GM12878 (cell line): Measurements from ENCODE around the gene TLR9. TPM values are rescaled to one million over a fixed set of nuclear protein-coding genes. Genes with fewer than 3 reads are reported as not detected.

Experiments
- ATAC-seq: fragments of 200-7000 bp; cut with Tn5 transposase; 3 replicates; pipeline ENCODE4 v1.9.1; 2020; ENCODE audit warnings: mild to moderate bottlenecking, moderate library complexity
- BruUV-seq: library from RNA; stranded (reverse); fragments of 400-500 nt; replicated peaks from 2 replicates; lab custom pipeline; 2021; lab: Mats Ljungman, UMichigan
- CTCF ChIA-PET: fragments of 300-600 bp; sonication (Branson Sonifier 250); formaldehyde crosslinking; extraction: SDS; loops from one replicate; lab custom pipeline; 2021; ENCODE audit warnings: inconsistent platforms; lab: Yijun Ruan, JAX
- POLR2A ChIA-PET: fragments of 350-600 bp; formaldehyde crosslinking; extraction: SDS; loops from one replicate; lab custom pipeline; 2021; ENCODE audit warnings: inconsistent platforms; lab: Charles Lee
- RAD21 ChIA-PET: fragments of 300-600 bp; sonication (Branson Sonifier 250); formaldehyde crosslinking; loops from one replicate; lab custom pipeline; 2023; ENCODE audit warnings: antibody characterized with exemption; ENCODE audit not compliant: unreplicated experiment; lab: Charles Lee
- SMC1A ChIA-PET: fragments of 300-600 bp; sonication (Branson Sonifier 250); formaldehyde crosslinking; loops from one replicate; lab custom pipeline; 2023; ENCODE audit not compliant: unreplicated experiment, uncharacterized antibody; lab: Charles Lee
- DNase-seq: peaks from one replicate; pipeline ENCODE4 v3.0.0-alpha.2; 2011; ENCODE audit warnings: low read depth, low spot score
- FAIRE-seq: peaks from 3 replicates; lab custom pipeline; 2011; peaks lifted over from hg19 to GRCh38; lab: Jason Lieb, UNC
- H2AFZ ChIP-seq: 2 replicates; pipeline ENCODE4 v1.6.0; 2011; ENCODE audit warnings: low read depth, low read length, control low read depth; ENCODE audit not compliant: control insufficient read depth
- H3K27ac ChIP-seq: 2 replicates; pipeline ENCODE4 v1.5.1; 2011; ENCODE audit warnings: control low read depth; ENCODE audit not compliant: control insufficient read depth, insufficient read depth
- H3K27me3 ChIP-seq, 2 experiments: replicated peaks in 1 of 2; 2 replicates each; pipeline versions ENCODE4 v1.6.0 to v1.6.1; 2011; ENCODE audit warnings: low read length in 1 of 2; ENCODE audit not compliant: control insufficient read depth in 2 of 2, insufficient read depth in 2 of 2
- H3K36me3 ChIP-seq, 2 experiments: 2 replicates each; pipeline ENCODE4 v1.5.1; 2011; ENCODE audit warnings: low read length in 1 of 2; ENCODE audit not compliant: control insufficient read depth in 2 of 2, insufficient read depth in 2 of 2
- H3K4me1 ChIP-seq: 2 replicates; pipeline ENCODE4 v1.6.1; 2011; ENCODE audit warnings: mild to moderate bottlenecking, low read length, moderate library complexity, mixed read lengths; ENCODE audit not compliant: control insufficient read depth, insufficient read depth
- H3K4me2 ChIP-seq: 2 replicates; pipeline ENCODE4 v1.6.0; 2011; ENCODE audit warnings: control low read depth; ENCODE audit not compliant: control insufficient read depth, insufficient read depth
- H3K4me3 ChIP-seq: fragments of 200-600 bp; sonication (generic); 2 replicates; pipeline ENCODE4 v1.5.1; 2016
- H3K79me2 ChIP-seq: 2 replicates; pipeline ENCODE4 v1.6.0; 2011; ENCODE audit warnings: low read length; ENCODE audit not compliant: control insufficient read depth, insufficient read depth
- H3K9ac ChIP-seq: 2 replicates; pipeline ENCODE4 v1.8.0; 2011; ENCODE audit warnings: low read length, control low read depth, mixed read lengths; ENCODE audit not compliant: control insufficient read depth, insufficient read depth
- H3K9me3 ChIP-seq: replicated peaks from 3 replicates; pipeline ENCODE4 v1.5.1; 2011; ENCODE audit warnings: mild to moderate bottlenecking, low read length; ENCODE audit not compliant: control insufficient read depth, insufficient read depth
- H4K20me1 ChIP-seq: 2 replicates; pipeline ENCODE4 v1.6.0; 2011; ENCODE audit not compliant: control insufficient read depth, insufficient read depth
- CBFB ChIP-seq: IDR thresholded peaks from 2 replicates; pipeline ENCODE4 v1.6.1; 2016; ENCODE audit warnings: antibody characterized with exemption, low read depth
- CHD1 ChIP-seq: IDR thresholded peaks from 2 replicates; pipeline ENCODE4 v1.6.1; 2012; ENCODE audit warnings: low read depth, low read length, improper control_type of control experiment
- ETV6 ChIP-seq, 2 experiments: fragments of 450-650 bp in 1 of 2; IDR thresholded peaks in 1 of 2; conservative IDR thresholded peaks in 1 of 2; 2 replicates each; pipeline ENCODE4 v1.6.1; 2014; ENCODE audit warnings: antibody characterized with exemption in 1 of 2, borderline replicate concordance in 1 of 2, low read depth in 1 of 2, mild to moderate bottlenecking in 1 of 2, moderate library complexity in 1 of 2
- GABPA ChIP-seq: IDR thresholded peaks from 2 replicates; pipeline ENCODE4 v1.6.1; 2014; ENCODE audit warnings: antibody characterized with exemption, low read depth, mild to moderate bottlenecking, inconsistent platforms
- GATAD2B ChIP-seq: fragments of 450-650 bp; conservative IDR thresholded peaks from 2 replicates; pipeline ENCODE4 v1.6.1; 2017; ENCODE audit warnings: low read depth, mild to moderate bottlenecking, moderate library complexity
- KLF5 ChIP-seq: fragments of 450-650 bp; IDR thresholded peaks from 2 replicates; pipeline ENCODE4 v1.6.1; 2014; ENCODE audit warnings: mild to moderate bottlenecking; ENCODE audit not compliant: partially characterized antibody
- NR2F1 ChIP-seq: fragments of 450-650 bp; conservative IDR thresholded peaks from 2 replicates; pipeline ENCODE4 v1.6.1; 2017; ENCODE audit warnings: mild to moderate bottlenecking
- PAX8 ChIP-seq: fragments of 450-650 bp; IDR thresholded peaks from 2 replicates; pipeline ENCODE4 v1.6.1; 2017; ENCODE audit warnings: mild to moderate bottlenecking, moderate library complexity
- POLR2AphosphoS2 ChIP-seq: IDR thresholded peaks from 2 replicates; pipeline ENCODE4 v1.6.1; 2011; ENCODE audit warnings: low read depth, mild to moderate bottlenecking, low read length, improper control_type of control experiment, moderate library complexity
- STAT3 ChIP-seq: IDR thresholded peaks from 2 replicates; pipeline ENCODE4 v1.6.1; 2011; ENCODE audit warnings: low read depth, low read length, improper control_type of control experiment
- TBL1XR1 ChIP-seq: IDR thresholded peaks from 2 replicates; pipeline ENCODE4 v1.6.1; 2012; ENCODE audit warnings: low read depth, low read length, improper control_type of control experiment
- YY1 ChIP-seq: IDR thresholded peaks from 2 replicates; pipeline ENCODE4 v1.6.1; 2011; ENCODE audit warnings: low read depth, mild to moderate bottlenecking, low read length
- WGBS: methylation state at CpG from one replicate; pipeline ENCODE4 v1.1.6; 2016; ENCODE audit warnings: low lambda C conversion rate; ENCODE audit not compliant: insufficient replicate concordance, insufficient coverage; ENCODE audit errors: missing lambda C conversion rate; 5-methylcytosine and 5-hydroxymethylcytosine counted together
- in situ Hi-C: fragments of 300-500 bp; cut with MboI; formaldehyde crosslinking; loops from 9 replicates; pipeline ENCODE4 v1.14.3; 2018; ENCODE audit warnings: mixed read lengths
- intact Hi-C: fragments of 100-400 bp; cut with micrococcal nuclease; formaldehyde crosslinking; loops from one replicate; pipeline ENCODE4 v1.14.2; 2022; ENCODE audit not compliant: unreplicated experiment
- polyA plus RNA-seq, 11 experiments: library from polyadenylated mRNA; depleted of rRNA in 4 of 11; unstranded in 6 of 11; stranded (reverse) in 5 of 11; fragments of >200 nt; fragmentation: Nextera tagmentation in 4 of 11; fragmentation: Illumina TruSeq in 1 of 11; extraction: Ambion mirVana in 4 of 11; extraction: Trizol in 1 of 11; gene quantifications; 1 replicate in 1 of 11; 2 replicates in 10 of 11; pipeline versions ENCODE4 v1.2.1 to v1.2.3, GENCODE V29; 2011 to 2016; ENCODE audit warnings: inconsistent platforms in 2 of 11, missing spikeins in 2 of 11, low read depth in 1 of 11
- total RNA-seq, 4 experiments: library from RNA; depleted of rRNA in 3 of 4; stranded (reverse); fragments of >200 nt in 3 of 4; fragmentation: Illumina TruSeq in 1 of 4; extraction: Trizol in 1 of 4; gene quantifications; 2 replicates each; pipeline versions ENCODE4 v1.2.1 to v1.2.3, GENCODE V29; 2013 to 2021
- TF ChIP-seq, protein P1 (sequence below): IDR thresholded peaks from 2 replicates; pipeline ENCODE4 v1.6.1; 2012; ENCODE audit warnings: improper control_type of control experiment, low read depth, low read length; ENCODE audit not compliant: insufficient replicate concordance
- TF ChIP-seq, protein P2 (sequence below): IDR thresholded peaks from 2 replicates; pipeline ENCODE4 v1.6.1; 2011; ENCODE audit warnings: mild to moderate bottlenecking, low read depth, low read length, moderate library complexity; ENCODE audit not compliant: insufficient replicate concordance
- TF ChIP-seq, protein P3 (sequence below): IDR thresholded peaks from 2 replicates; pipeline ENCODE4 v1.6.1; 2011; ENCODE audit warnings: borderline replicate concordance, low read depth, mild to moderate bottlenecking, moderate library complexity, low read length; ENCODE audit not compliant: insufficient read depth, poor library complexity, severe bottlenecking

TLR9 gene
- total and polyA plus RNA-seq, 10 of the 15 experiments (the other 5 are each of a cell fraction or from before 2014, with no cell fraction given): 0.10 to 4.8 (median 0.53) TPM; not detected in 1

DNA sequence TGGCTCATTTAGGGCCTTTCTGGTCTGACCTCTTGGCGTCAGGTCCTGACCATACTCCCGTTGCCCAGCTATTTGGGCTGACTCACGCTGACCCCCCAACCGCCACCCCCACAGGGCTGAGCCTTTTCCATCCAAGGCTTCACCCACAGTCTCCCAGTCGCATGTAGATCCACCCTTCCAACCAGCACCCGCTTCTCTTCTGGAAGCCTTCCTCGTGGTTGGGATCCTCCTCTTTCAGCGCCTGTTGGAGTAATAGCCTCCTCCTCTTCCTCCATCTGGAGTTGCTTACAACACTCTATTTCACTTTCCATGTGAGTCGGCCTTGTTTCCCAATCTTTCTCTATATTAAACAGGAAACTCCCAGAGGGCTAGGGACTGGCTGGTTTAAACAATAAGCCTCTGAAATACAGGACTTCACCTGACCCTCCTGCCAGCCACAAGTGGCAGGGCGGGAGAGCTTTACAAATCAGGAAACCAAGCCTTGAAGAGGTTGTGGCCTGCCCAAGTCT is 29.6 kb downstream of the TLR9 start:
- ATAC-seq: no peak
- FAIRE-seq: no peak
- ChIA-PET RAD21 (no interaction called here), CTCF (interaction anchor here (1.1 kb wide), 1 partner anchor 9 kb away, joined by 3 read pairs; no protein-coding TSS in a partner anchor), SMC1A (interaction anchor here (1.0 to 1.6 kb wide), 3 partner anchors 10 to 25 kb away, joined by 3 to 5 read pairs (median 3); no protein-coding TSS in a partner anchor), POLR2A (interaction anchor here (1.1 to 1.2 kb wide), 2 partner anchors 9 to 42 kb away, joined by 4 read pairs; partner anchors contain the start of gene POC1A)
- Histone ChIP-seq H3K4me2 (no peak overlapping the region), H3K4me1 (peaks cover 25% of the 10 kb centered on the region), H3K9ac (no peak overlapping the region), H3K4me3 (no peak overlapping the region), H4K20me1 (no peaks in the 10 kb centered on the region), H3K9me3 (no peaks in the 10 kb centered on the region), H3K79me2 (peaks cover 19% of the 10 kb centered on the region), H3K36me3 (0 out of 4 replicates have a peak, but pooled peaks cover 0 to 4% of the 10 kb centered on the region in 2 experiments), H3K27me3 (no peaks in the 10 kb centered on the region), H3K27ac (no peak overlapping the region), H2AFZ (no peak overlapping the region)
- WGBS: 51% methylated on average over 10 of the region's 10 CpGs
- in situ Hi-C loops (no loop called here), intact Hi-C loops (no loop called here)
- no TSS peak for BruUV-seq
- no peak for DNase-seq
- TF ChIP-seq POLR2AphosphoS2 (no peak), CBFB (no peak), TBL1XR1 (no peak), NR2F1 (peak; percentile 87), KLF5 (no peak), GABPA (no peak), STAT3 (no peak), PAX8 (no peak), GATAD2B (no peak), YY1 (no peak), ETV6 (conservative IDR thresholded peaks at IDR 0.05 in 1 of 2, IDR thresholded peaks at IDR 0.05 in 1 of 2; ENCODE audit: borderline replicate concordance in 1 of 2, low read depth in 1 of 2) (no peak), CHD1 (no peak)
- TF ChIP-seq, protein P1, sequence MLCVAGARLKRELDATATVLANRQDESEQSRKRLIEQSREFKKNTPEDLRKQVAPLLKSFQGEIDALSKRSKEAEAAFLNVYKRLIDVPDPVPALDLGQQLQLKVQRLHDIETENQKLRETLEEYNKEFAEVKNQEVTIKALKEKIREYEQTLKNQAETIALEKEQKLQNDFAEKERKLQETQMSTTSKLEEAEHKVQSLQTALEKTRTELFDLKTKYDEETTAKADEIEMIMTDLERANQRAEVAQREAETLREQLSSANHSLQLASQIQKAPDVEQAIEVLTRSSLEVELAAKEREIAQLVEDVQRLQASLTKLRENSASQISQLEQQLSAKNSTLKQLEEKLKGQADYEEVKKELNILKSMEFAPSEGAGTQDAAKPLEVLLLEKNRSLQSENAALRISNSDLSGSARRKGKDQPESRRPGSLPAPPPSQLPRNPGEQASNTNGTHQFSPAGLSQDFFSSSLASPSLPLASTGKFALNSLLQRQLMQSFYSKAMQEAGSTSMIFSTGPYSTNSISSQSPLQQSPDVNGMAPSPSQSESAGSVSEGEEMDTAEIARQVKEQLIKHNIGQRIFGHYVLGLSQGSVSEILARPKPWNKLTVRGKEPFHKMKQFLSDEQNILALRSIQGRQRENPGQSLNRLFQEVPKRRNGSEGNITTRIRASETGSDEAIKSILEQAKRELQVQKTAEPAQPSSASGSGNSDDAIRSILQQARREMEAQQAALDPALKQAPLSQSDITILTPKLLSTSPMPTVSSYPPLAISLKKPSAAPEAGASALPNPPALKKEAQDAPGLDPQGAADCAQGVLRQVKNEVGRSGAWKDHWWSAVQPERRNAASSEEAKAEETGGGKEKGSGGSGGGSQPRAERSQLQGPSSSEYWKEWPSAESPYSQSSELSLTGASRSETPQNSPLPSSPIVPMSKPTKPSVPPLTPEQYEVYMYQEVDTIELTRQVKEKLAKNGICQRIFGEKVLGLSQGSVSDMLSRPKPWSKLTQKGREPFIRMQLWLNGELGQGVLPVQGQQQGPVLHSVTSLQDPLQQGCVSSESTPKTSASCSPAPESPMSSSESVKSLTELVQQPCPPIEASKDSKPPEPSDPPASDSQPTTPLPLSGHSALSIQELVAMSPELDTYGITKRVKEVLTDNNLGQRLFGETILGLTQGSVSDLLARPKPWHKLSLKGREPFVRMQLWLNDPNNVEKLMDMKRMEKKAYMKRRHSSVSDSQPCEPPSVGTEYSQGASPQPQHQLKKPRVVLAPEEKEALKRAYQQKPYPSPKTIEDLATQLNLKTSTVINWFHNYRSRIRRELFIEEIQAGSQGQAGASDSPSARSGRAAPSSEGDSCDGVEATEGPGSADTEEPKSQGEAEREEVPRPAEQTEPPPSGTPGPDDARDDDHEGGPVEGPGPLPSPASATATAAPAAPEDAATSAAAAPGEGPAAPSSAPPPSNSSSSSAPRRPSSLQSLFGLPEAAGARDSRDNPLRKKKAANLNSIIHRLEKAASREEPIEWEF: no peak
- TF ChIP-seq, protein P2, sequence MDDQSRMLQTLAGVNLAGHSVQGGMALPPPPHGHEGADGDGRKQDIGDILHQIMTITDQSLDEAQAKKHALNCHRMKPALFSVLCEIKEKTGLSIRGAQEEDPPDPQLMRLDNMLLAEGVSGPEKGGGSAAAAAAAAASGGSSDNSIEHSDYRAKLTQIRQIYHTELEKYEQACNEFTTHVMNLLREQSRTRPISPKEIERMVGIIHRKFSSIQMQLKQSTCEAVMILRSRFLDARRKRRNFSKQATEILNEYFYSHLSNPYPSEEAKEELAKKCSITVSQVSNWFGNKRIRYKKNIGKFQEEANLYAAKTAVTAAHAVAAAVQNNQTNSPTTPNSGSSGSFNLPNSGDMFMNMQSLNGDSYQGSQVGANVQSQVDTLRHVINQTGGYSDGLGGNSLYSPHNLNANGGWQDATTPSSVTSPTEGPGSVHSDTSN: no peak
- TF ChIP-seq, protein P3, sequence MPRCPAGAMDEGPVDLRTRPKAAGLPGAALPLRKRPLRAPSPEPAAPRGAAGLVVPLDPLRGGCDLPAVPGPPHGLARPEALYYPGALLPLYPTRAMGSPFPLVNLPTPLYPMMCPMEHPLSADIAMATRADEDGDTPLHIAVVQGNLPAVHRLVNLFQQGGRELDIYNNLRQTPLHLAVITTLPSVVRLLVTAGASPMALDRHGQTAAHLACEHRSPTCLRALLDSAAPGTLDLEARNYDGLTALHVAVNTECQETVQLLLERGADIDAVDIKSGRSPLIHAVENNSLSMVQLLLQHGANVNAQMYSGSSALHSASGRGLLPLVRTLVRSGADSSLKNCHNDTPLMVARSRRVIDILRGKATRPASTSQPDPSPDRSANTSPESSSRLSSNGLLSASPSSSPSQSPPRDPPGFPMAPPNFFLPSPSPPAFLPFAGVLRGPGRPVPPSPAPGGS: no peak
